WTC11 (cell line): ENCODE data around the gene VWA7. TPM values are rescaled to one million over a fixed set of nuclear protein-coding genes. Genes with fewer than 3 reads are reported as not detected.
A peak's percentile ranks its signal among the peaks of the same experiment; 100 is the strongest.

ENCODE experiments used
- ATAC-seq: fragments of 200-7000 bp; cut with Tn5 transposase; 2 replicates; pipeline ENCODE4 v1.10.0; 2021; ENCODE audit warnings: mild to moderate bottlenecking, moderate library complexity
- Bru-seq: library from RNA; stranded (reverse); fragments of 400-500 nt; gene quantifications from one replicate; lab custom pipeline; 2021; lab: Mats Ljungman, UMichigan
- CTCF ChIA-PET: fragments of 300-600 bp; sonication (Branson Sonifier 250); formaldehyde crosslinking; loops from one replicate; lab custom pipeline; 2021; ENCODE audit warnings: antibody characterized with exemption; lab: Charles Lee
- POLR2A ChIA-PET: fragments of 350-600 bp; sonication (Branson Sonifier 250); formaldehyde crosslinking; loops from one replicate; lab custom pipeline; 2021; ENCODE audit warnings: antibody characterized with exemption; lab: Charles Lee
- DNase-seq: peaks from one replicate; pipeline ENCODE4 v3.0.0; 2021; ENCODE audit warnings: low spot score
- H3K27ac Mint-ChIP-seq: 2 replicates; pipeline ENCODE4 v1.8.0; 2021; ENCODE audit warnings: mixed read lengths
- H3K27me3 Mint-ChIP-seq: 2 replicates; pipeline ENCODE4 v1.8.0; 2021; ENCODE audit warnings: low read depth, mild to moderate bottlenecking, moderate library complexity, mixed read lengths
- H3K36me3 Mint-ChIP-seq: 2 replicates; pipeline ENCODE4 v1.8.0; 2021; ENCODE audit warnings: mixed read lengths
- H3K4me1 Mint-ChIP-seq: 2 replicates; pipeline ENCODE4 v1.8.0; 2022; ENCODE audit warnings: mixed read lengths
- H3K4me3 Mint-ChIP-seq: 2 replicates; pipeline ENCODE4 v1.8.0; 2021; ENCODE audit warnings: mild to moderate bottlenecking, moderate library complexity, mixed read lengths
- H3K9me3 Mint-ChIP-seq: 2 replicates; pipeline ENCODE4 v1.8.0; 2021; ENCODE audit warnings: mixed read lengths
- ATF3 ChIP-seq: sonication (generic); formaldehyde crosslinking; conservative IDR thresholded peaks from 2 replicates; pipeline ENCODE4 v1.8.1; 2022; ENCODE audit warnings: mild to moderate bottlenecking, missing genetic modification reagents
- ELF4 ChIP-seq: sonication (generic); formaldehyde crosslinking; IDR thresholded peaks from 2 replicates; pipeline ENCODE4 v1.8.1; 2022; ENCODE audit warnings: low read depth, mild to moderate bottlenecking, moderate library complexity, missing genetic modification reagents
- FOXJ3 ChIP-seq: sonication (generic); formaldehyde crosslinking; IDR thresholded peaks from 2 replicates; pipeline ENCODE4 v1.9.0; 2021; ENCODE audit warnings: missing genetic modification reagents, mild to moderate bottlenecking, borderline replicate concordance
- GABPB1 ChIP-seq: sonication (generic); formaldehyde crosslinking; IDR thresholded peaks from 2 replicates; pipeline ENCODE4 v1.8.1; 2023; ENCODE audit warnings: mild to moderate bottlenecking, missing genetic modification reagents
- PREB ChIP-seq: sonication (generic); formaldehyde crosslinking; IDR thresholded peaks from 2 replicates; pipeline ENCODE4 v1.8.1; 2022; ENCODE audit warnings: mild to moderate bottlenecking, missing genetic modification reagents, moderate library complexity, borderline replicate concordance
- ZMAT4 ChIP-seq: fragments of 250-450 bp; sonication (Bioruptor Pico); IDR thresholded peaks from 2 replicates; pipeline ENCODE4 v1.9.0; 2021; ENCODE audit warnings: mild to moderate bottlenecking
- ZNF396 ChIP-seq: fragments of 250-450 bp; sonication (Bioruptor Pico); IDR thresholded peaks from 2 replicates; pipeline ENCODE4 v1.8.0; 2021; ENCODE audit warnings: mild to moderate bottlenecking, moderate library complexity, borderline replicate concordance
- ZNF423 ChIP-seq: fragments of 250-450 bp; sonication (Bioruptor Pico); IDR thresholded peaks from 2 replicates; pipeline ENCODE4 v2.1.2; 2022; ENCODE audit warnings: mild to moderate bottlenecking, moderate library complexity
- ZNF512 ChIP-seq: sonication (generic); formaldehyde crosslinking; IDR thresholded peaks from 2 replicates; pipeline ENCODE4 v1.8.1; 2022; ENCODE audit warnings: missing genetic modification reagents, borderline replicate concordance
- long read RNA-seq, 3 experiments: library from RNA in 1 of 3; library from capped mRNA in 1 of 3; library from polyadenylated mRNA in 1 of 3; unstranded in 2 of 3; stranded (forward) in 1 of 3; transcript quantifications; one replicate each; pipeline ENCODE4 v2.0.0, GENCODE V29; 2021
- total RNA-seq: library from RNA; stranded (reverse); gene quantifications from 3 replicates; pipeline ENCODE4 v1.2.3, GENCODE V29; 2021
- TF ChIP-seq, protein P1 (sequence below): sonication (generic); formaldehyde crosslinking; conservative IDR thresholded peaks from 2 replicates; pipeline ENCODE4 v1.8.1; 2023; ENCODE audit warnings: mild to moderate bottlenecking, low read depth, missing genetic modification reagents, moderate library complexity
- TF ChIP-seq, protein P2 (sequence below): fragments of 250-450 bp; sonication (Bioruptor Pico); IDR thresholded peaks from 2 replicates; pipeline ENCODE4 v1.9.0; 2021; ENCODE audit warnings: mild to moderate bottlenecking
- TF ChIP-seq, protein P3 (sequence below): sonication (generic); formaldehyde crosslinking; IDR thresholded peaks from 2 replicates; pipeline ENCODE4 v1.8.0; 2022; ENCODE audit warnings: mild to moderate bottlenecking, missing genetic modification reagents

Gene VWA7, protein sequence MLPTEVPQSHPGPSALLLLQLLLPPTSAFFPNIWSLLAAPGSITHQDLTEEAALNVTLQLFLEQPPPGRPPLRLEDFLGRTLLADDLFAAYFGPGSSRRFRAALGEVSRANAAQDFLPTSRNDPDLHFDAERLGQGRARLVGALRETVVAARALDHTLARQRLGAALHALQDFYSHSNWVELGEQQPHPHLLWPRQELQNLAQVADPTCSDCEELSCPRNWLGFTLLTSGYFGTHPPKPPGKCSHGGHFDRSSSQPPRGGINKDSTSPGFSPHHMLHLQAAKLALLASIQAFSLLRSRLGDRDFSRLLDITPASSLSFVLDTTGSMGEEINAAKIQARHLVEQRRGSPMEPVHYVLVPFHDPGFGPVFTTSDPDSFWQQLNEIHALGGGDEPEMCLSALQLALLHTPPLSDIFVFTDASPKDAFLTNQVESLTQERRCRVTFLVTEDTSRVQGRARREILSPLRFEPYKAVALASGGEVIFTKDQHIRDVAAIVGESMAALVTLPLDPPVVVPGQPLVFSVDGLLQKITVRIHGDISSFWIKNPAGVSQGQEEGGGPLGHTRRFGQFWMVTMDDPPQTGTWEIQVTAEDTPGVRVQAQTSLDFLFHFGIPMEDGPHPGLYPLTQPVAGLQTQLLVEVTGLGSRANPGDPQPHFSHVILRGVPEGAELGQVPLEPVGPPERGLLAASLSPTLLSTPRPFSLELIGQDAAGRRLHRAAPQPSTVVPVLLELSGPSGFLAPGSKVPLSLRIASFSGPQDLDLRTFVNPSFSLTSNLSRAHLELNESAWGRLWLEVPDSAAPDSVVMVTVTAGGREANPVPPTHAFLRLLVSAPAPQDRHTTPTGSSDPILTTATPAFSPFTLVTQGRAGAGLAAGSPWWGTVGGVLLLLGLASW
- 1.2 to 1.8 TPM (median 1.4 TPM) in 3 replicates for total RNA-seq
- Bru-seq, nascent RNA = percentile 19 among the genes with signal in this experiment
- long read RNA-seq, experiment 1 = 0 reads
- long read RNA-seq, experiment 2, partial matches to known transcripts = 2 of 2 reads
- long read RNA-seq, experiment 2, other reads (novel, unspliced or antisense) = 0 of 2 reads
- long read RNA-seq, experiment 3 = 0 reads

- DNase-seq = peak; percentile 35
- POLR2A ChIA-PET = interaction anchor here (1.5 kb wide), 1 partner anchor 37 kb away, joined by 4 read pairs; no protein-coding TSS in a partner anchor
- TF ChIP-seq, protein P1, sequence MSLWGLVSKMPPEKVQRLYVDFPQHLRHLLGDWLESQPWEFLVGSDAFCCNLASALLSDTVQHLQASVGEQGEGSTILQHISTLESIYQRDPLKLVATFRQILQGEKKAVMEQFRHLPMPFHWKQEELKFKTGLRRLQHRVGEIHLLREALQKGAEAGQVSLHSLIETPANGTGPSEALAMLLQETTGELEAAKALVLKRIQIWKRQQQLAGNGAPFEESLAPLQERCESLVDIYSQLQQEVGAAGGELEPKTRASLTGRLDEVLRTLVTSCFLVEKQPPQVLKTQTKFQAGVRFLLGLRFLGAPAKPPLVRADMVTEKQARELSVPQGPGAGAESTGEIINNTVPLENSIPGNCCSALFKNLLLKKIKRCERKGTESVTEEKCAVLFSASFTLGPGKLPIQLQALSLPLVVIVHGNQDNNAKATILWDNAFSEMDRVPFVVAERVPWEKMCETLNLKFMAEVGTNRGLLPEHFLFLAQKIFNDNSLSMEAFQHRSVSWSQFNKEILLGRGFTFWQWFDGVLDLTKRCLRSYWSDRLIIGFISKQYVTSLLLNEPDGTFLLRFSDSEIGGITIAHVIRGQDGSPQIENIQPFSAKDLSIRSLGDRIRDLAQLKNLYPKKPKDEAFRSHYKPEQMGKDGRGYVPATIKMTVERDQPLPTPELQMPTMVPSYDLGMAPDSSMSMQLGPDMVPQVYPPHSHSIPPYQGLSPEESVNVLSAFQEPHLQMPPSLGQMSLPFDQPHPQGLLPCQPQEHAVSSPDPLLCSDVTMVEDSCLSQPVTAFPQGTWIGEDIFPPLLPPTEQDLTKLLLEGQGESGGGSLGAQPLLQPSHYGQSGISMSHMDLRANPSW (CRISPR knock-in tag) = no peak
- TF ChIP-seq ZNF396 (CRISPR knock-in tag) = no peak
- peak; percentile 50; the same call in 1 of the 2 replicates for TF ChIP-seq GABPB1
- TF ChIP-seq ZMAT4 = no peak
- TF ChIP-seq, all 79 proteins: peak for 1
- Mint-ChIP-seq H3K27me3 (no peaks in the 10 kb centered on the region), H3K27ac (peak within 1 kb of the TSS; percentile 68; the same call in 1 of the 2 replicates), H3K4me3 (no peak within 1 kb of the TSS), H3K36me3 (peaks cover 10% of the 10 kb centered on the region), H3K9me3 (no peaks in the 10 kb centered on the region), H3K4me1 (0 out of 2 replicates have a peak, but pooled peaks cover 2% of the 10 kb centered on the region)
- CTCF ChIA-PET = interaction anchor here (0.9 to 1.2 kb wide), 4 partner anchors 14 to 37 kb away, joined by 3 to 6 read pairs (median 4); partner anchors contain the start of gene LSM2
- ATAC-seq = peak; percentile 44
Measured at GRCh38 chr6:31776989-31777666, at the start of gene VWA7. Gene VWA7, minus strand, starts transcription at chr6:31777328. Its CDS starts 549 bp downstream, at chr6:31776779.

- no peaks in the 10 kb centered on the region for H3K36me3 Mint-ChIP-seq
- peaks cover 46% of the 10 kb centered on the region for H3K4me1 Mint-ChIP-seq
- H3K27ac Mint-ChIP-seq = peak overlapping the region; percentile 99
- CTCF ChIA-PET = interaction anchor here (0.7 to 2.3 kb wide), 13 partner anchors 12 to 166 kb away, joined by 3 to 16 read pairs (median 4); partner anchors contain the start of genes C6orf47, HSPA1A, HSPA1L and LSM2
- POLR2A ChIA-PET = interaction anchor here (0.6 to 2.3 kb wide), 27 partner anchors 9 to 285 kb away, joined by 3 to 23 read pairs (median 6); partner anchors contain the start of genes ABHD16A, BAG6, C6orf47 and CLIC1
- H3K9me3 Mint-ChIP-seq = no peaks in the 10 kb centered on the region
- DNase-seq (peak; percentile 62), ATAC-seq (peak; percentile 20)
- H3K4me3 Mint-ChIP-seq = peak overlapping the region; percentile 75
- no peaks in the 10 kb centered on the region for H3K27me3 Mint-ChIP-seq
- no peak for TF ChIP-seq ZNF396 (CRISPR knock-in tag)
- no peak for TF ChIP-seq PREB (CRISPR knock-in tag)
- TF ChIP-seq ELF4 (CRISPR knock-in tag) = no peak
- TF ChIP-seq, protein P1 (CRISPR knock-in tag) = no peak
- TF ChIP-seq, protein P2, sequence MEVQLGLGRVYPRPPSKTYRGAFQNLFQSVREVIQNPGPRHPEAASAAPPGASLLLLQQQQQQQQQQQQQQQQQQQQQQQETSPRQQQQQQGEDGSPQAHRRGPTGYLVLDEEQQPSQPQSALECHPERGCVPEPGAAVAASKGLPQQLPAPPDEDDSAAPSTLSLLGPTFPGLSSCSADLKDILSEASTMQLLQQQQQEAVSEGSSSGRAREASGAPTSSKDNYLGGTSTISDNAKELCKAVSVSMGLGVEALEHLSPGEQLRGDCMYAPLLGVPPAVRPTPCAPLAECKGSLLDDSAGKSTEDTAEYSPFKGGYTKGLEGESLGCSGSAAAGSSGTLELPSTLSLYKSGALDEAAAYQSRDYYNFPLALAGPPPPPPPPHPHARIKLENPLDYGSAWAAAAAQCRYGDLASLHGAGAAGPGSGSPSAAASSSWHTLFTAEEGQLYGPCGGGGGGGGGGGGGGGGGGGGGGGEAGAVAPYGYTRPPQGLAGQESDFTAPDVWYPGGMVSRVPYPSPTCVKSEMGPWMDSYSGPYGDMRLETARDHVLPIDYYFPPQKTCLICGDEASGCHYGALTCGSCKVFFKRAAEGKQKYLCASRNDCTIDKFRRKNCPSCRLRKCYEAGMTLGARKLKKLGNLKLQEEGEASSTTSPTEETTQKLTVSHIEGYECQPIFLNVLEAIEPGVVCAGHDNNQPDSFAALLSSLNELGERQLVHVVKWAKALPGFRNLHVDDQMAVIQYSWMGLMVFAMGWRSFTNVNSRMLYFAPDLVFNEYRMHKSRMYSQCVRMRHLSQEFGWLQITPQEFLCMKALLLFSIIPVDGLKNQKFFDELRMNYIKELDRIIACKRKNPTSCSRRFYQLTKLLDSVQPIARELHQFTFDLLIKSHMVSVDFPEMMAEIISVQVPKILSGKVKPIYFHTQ (CRISPR knock-in tag) = no peak
- TF ChIP-seq FOXJ3 (CRISPR knock-in tag) = no peak
- TF ChIP-seq, protein P3, sequence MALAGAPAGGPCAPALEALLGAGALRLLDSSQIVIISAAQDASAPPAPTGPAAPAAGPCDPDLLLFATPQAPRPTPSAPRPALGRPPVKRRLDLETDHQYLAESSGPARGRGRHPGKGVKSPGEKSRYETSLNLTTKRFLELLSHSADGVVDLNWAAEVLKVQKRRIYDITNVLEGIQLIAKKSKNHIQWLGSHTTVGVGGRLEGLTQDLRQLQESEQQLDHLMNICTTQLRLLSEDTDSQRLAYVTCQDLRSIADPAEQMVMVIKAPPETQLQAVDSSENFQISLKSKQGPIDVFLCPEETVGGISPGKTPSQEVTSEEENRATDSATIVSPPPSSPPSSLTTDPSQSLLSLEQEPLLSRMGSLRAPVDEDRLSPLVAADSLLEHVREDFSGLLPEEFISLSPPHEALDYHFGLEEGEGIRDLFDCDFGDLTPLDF = no peak
- TF ChIP-seq ZNF512 (CRISPR knock-in tag) = no peak
- no peak for TF ChIP-seq ZNF423 (CRISPR knock-in tag)
- TF ChIP-seq ATF3 (CRISPR knock-in tag) = no peak
Measured at GRCh38 chr6:31826793-31827285, 49.7 kb upstream of the VWA7 start.
